ENCODE data around the gene RYR2.
"Not testable (repeated sequence)": the region's sequence is repeated elsewhere in the genome, so short reads cannot be mapped to it uniquely, and the experiment has no call there.

Gene RYR2

DNA sequence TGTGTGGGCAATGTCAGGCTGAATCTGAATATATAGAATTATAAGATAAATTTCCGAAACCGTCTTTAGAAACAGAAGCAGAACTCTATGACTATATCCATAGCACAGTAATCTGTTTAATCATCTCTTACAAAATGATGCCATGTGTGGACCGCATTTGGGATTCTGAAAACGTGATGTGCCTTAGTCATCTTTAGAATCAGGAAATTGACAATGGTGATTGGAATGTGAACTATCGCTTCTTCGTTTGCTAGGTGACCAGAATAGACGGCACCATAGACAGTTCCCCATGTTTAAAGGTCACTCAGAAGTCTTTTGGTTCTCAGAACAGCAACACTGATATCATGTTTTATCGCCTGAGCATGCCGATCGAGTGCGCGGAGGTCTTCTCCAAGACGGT is 548.4 kb downstream of the RYR2 start:
- no peak for FAIRE-seq

DNA sequence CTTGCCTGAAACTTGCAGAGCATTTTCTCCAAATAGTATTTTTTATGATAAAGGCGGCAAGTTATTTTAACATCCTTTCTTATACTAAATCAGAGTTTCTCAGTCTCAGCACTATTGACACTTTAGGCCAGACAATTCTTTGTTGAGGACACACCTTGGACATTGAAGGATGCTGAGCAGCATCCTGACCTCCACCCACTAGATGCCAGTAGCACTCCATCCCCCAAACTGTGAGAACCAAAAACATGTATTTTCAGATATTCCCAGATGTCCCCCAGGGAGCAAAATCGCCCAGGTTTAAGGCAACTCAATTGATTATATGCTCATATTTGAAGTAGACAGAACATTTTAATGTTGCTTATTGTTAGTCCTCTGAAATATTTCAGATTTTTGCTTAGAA is 549.4 kb downstream of the RYR2 start:
- FAIRE-seq, result no peak

DNA sequence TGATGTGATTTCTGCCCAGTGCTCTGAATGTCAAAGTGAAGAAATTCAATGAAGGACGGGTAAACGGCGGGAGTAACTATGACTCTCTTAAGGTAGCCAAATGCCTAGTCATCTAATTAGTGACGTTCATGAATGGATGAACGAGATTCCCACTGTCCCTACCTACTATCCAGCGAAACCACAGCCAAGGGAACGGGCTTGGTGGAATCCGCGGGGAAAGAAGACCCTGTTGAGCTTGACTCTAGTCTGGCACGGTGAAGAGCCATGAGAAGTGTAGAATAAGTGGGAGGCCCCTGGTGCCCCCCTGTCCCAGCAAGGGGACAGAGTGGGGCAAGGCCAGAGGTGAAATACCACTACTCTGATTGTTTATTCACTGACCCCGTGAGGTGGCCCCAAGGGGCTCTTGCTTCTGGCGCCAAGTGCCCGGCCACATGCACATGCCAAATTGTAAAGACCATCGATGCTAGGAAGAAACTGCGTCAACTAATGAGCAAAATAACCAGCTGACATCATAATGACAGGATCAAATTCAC is 561.1 kb downstream of the RYR2 start:
- FAIRE-seq, result not testable (repeated sequence)

DNA sequence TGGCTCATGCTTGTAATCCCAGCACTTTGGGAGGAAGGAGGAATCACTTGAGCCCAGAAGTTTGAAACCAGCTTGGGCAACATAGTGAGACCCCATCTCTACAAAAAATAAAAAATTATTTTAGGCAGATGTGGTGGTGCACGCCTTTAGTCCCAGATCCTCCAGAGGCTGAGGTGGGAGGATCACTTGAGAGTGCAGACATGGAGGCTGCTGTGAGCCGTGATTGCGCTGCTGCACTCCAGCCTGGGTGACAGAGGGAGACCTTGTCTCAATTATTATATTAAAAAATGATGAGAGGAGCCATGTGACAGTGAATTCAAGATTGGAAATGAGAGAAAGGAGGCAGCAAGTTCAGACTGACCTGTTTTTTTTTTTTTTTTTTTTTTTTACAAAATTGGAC is 566.4 kb downstream of the RYR2 start:
- no peak for FAIRE-seq

DNA sequence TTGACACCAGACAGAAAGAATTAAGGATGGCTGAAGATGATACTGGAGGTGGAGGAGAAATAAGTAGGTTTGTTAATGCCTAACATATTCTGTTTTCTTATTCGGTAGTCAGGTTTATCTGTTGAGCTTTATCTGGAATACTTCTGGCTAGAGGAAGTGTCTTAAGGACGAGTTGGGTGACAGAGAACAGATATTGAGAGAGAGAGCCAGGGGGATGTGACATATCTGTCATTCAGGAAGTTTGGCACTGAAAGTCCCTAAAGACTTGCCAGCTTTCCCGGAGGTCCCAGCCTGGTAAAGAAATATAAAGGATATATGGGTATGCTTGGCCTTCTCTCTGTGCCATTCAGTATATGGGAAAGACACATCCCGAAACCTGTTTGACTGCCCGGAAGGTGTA is 568.2 kb downstream of the RYR2 start:
- no peak for FAIRE-seq

DNA sequence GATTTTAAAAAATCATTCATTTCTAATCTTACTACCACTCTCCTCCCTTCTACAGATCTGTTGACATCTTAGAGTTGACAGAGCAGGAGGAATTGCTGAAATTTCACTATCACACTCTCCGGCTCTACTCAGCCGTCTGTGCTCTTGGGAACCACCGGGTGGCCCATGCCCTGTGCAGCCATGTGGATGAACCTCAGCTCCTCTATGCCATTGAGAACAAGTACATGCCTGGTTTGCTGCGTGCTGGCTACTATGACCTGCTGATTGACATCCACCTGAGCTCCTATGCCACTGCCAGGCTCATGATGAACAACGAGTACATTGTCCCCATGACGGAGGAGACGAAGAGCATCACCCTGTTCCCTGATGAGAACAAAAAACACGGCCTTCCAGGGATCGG is 572.0 kb downstream of the RYR2 start:
- FAIRE-seq, result no peak

DNA sequence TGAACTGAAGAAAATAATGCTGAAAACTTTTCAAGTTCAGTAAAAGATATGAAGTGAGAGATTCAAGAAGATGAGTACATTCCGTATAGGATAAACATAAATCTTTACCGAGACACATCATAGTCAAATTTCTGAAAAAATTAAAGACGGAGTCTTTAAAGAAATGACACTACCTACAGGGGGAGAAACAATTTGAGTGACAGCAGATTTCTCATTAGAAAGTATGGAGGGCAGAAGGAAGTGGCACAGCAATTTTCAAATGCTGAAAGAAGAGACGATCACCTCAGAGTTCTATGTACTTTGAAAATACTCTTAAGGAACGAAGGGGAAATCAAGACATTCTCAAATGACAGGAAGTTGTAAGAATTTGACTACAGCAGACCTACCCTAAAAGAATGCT is 577.6 kb downstream of the RYR2 start:
- FAIRE-seq, result peak; percentile 43

DNA sequence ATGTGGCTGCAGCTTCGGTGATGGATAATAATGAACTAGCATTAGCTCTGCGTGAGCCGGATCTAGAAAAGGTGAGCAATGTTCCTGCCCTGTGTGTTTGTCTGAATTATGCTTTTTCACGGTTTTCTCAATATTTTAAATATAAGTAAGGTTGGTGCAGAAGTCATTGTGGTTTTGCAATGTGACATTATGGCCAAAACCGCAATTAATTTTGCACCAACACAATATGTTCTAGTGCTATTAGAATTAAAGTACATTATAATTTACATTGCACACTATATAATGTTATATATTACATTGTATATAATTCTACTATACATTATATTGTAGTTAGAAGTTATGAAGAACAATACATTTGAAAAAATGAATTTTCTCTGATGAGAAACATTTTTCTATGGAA is 592.9 kb downstream of the RYR2 start:
- peak; percentile 61 for FAIRE-seq

DNA sequence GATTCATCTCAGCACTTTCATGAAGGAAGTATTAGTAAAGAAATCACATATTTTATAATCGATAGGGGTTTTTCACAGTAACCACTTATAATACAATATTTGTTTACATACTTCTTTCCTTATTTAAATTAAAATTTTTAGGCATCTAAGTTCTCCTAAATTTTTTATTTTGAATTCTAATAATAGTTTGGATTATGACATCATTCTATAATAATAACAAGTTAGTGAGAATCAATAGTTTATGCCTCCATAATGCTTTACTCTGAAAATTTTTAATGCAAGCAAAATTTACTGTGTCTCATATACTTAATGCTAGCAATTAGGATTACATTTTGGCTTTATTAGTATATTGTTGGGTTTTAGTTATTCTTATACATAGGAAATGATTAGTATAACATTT is 596.6 kb downstream of the RYR2 start:
- FAIRE-seq, result peak; percentile 73

DNA sequence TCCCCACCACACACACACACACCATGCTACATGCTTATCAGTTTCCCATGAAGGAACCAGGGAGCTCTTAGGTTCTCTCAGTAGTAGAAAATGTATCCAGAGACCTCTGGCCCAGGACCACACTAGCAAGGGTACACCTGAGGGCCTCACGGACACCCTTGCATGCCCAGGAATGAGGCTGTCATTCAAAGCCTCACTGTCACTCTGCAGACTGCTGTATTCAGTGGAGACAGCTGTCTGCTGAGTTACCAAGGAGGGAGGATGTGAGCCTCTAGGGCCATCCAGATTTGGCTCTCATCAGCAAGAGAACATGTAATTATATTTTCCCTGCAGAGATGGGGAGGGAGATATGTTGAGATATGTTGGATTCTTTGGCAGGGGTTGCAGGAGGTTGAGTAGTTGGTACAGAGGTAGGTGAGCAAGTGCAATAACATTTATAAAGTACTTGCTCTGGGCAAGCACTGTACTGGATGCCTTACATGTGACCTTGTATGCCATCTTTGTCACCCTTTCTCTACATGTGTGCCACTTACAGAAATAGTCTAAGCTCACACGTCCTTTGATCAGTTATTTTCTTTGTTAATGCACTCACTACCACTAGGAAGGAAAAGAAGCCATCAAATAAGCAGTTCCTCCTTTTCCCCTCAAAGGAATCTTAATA is 598.2 kb downstream of the RYR2 start:
- no peak for FAIRE-seq

DNA sequence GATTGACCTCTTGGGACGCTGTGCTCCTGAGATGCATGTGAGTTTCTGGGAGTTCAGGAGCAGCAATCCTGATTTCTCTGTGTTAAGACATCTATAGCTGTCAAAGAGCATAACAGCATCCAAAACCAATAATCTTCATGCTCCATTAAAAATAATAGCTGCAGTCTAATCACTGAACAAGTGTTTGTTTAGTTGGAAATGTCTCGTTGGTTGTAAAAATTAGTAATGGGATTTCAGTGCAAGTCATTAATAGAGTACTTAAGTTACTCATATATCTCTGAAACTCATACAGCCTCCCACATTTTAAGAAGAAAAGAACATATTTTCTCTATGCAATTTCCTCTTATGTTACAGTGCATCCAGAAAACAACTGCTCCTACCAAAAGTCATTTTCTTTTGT is 599.0 kb downstream of the RYR2 start:
- no peak for FAIRE-seq

DNA sequence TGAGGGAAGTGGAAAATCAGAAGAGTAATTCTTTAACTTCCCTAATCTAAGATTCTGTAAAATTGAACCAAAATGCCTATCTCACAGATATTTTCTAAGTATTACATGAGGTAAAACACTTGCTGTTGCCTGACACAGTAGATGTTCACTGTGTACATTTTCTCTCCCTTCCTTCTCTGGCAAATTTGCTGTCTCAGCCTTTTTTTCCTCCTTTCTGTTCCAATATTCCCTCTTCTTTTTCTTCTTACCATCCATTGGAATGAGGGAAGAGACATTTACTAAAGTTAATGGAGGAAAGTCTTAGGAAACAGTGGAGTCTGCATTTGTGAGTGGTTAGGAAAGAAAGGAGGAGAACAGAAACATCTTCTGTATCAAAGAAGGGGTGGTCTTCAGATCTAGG is 608.8 kb downstream of the RYR2 start:
- no peak for FAIRE-seq

DNA sequence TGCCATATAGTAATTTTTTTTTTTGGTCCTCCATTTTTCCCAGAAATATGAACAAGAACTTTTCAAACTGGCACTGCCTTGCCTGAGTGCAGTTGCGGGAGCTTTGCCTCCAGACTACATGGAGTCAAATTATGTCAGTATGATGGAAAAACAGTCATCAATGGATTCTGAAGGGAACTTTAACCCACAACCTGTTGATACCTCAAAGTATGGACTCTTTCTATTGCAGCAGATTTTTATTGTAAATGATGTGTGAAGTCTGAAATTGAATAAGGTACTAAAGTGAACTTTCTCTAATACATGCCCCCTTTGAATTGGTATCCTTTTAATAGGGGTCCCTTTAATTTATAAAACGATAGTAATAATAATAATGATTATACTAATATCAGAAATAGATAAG is 613.8 kb downstream of the RYR2 start:
- no peak for FAIRE-seq

DNA sequence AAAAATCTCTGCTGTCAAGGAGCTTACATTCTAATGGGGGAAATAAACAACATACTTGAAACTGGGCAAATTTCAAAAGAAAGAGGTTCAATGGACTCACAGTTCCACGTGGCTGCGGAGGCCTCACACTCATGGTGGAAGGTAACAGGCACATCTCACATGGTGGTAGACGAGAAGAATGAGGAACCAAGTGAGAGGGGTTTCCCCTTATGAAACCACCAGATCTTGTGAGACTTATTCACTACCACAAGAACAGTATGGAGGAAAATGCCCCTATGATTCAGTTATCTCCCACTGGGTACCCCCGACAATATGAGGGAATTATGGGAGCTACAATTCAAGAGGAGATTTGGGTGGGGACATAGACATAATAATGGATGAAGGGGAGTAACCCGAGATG is 622.4 kb downstream of the RYR2 start:
- FAIRE-seq, result no peak

DNA sequence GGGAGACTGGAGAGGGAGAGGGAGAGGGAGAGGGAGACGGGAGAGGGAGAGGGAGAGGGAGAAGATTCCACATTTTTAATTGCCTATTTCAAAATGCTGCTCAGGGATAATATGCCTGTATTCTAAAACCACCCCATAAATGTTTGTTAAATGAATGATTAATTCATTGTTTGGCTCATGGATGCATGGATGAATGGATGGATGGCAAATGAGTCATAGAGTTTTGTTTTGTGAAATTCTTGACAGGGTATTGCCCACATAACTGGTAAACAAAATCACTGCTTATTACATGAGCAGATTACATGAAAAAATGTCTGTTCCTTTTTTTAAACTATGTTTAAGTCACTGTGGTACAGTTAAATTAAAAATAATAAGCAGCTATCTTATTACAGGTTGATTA is 628.3 kb downstream of the RYR2 start:
- no peak for FAIRE-seq

DNA sequence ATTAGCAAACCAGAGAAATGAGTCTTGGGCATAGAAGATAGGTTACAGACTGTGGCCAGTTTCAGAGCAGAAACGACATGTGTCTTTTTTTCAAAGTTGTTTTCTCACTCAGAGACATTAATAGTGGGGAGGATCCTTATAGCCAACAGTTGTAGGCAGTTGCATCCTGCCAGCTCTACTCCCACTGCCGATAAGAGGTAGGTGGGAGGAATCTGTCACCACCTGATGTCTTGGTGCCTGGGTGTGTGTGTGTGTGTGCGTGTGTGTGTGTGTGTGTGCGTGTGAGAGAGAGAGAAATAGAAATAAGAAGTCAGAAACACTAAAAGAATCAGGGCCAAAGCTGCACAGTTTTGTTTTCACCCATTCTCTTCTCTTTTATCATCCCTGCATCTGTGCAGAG is 629.3 kb downstream of the RYR2 start:
- no peak for FAIRE-seq

DNA sequence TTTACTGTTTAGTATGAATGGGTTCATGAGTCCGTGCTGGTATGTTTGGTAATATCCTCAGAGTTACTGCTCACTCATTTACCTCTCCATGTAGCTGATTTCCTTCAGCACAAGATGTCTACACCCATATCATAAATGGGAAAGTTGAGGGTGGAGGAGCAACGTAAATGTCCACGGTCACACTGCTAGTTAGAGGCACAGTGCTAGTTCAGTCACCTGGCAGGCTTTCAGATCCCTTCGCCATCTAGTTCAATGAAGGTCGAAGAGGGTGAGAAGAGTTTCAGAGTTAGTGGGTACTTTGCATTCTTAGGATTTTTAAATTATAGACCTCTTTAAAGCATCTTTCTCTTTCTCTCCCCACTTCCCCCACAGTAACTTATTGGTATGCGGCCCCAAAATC is 630.0 kb downstream of the RYR2 start:
- no peak for FAIRE-seq

DNA sequence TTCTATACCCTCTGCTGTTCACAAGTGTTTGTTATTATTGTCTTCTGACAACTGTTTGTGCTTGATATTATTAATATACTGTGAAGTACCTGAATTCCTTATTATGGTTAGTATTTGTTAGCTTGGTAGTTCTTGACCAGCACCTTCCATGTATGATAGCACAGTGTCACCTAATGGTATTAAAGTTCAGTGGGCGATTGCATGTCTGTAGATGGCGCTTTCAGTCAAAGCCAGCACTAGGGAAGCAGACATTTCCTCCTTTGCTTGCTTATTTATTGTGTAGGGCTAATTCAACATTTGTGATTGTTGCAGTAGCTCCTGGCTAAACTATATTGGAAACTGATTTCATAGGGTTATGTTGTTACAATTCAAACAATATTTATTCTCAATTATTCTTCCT is 630.8 kb downstream of the RYR2 start:
- peak; percentile 87 for FAIRE-seq

DNA sequence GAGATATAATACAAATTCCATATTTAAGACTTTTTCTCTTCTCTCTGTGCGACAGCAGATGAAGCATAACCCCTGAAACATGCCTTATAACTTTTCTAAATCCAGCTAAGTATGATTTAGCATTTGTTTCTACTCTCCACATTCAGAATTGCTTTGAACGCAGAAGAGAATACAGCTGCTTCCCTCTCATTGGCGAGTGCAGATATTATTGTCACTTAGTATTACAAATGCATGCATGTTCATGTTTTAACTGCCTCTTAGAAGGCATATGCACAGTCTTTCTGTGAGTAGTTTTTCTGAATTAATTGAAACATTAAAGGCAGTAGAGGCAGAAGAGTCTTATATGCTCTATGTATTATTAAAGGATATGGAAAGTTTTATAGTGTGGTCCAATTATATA is 631.6 kb downstream of the RYR2 start:
- FAIRE-seq, result no peak

DNA sequence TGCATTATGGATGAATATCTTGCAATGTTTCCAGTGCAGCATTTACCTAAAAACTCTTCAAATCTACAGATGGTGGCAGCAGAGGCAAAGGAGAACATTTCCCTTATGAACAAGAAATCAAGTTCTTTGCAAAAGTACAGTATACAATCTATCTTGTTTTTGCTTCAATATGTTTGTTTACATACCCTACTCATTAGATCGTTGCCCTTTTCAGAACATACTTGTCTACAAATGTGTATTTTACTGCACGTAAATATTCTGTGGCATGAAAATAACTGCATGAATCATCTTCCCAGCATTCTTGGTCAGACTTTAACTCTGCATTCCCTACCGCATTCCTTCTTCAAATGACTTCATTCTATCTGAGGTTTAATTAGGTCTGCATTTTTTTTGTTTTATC is 636.0 kb downstream of the RYR2 start:
- FAIRE-seq, result peak; percentile 91

DNA sequence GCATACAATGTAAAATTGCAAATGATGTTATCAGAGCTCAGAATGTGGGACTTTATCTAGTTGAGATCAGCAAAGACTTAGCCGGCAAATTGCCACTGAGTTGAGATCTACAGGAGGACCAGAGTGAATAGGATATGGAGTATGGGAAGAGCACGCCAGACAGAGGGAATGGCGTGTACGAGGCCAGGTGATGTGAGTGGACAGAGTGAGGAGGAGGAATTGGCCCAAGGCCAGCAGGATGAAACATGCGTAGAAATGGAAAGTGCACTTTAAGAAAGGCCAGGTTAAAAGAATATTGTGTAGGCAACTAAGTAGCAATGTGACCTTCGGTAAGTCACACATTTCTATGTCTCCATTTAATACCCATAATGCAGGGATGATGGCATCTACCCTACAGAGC is 637.7 kb downstream of the RYR2 start:
- FAIRE-seq, result no peak

DNA sequence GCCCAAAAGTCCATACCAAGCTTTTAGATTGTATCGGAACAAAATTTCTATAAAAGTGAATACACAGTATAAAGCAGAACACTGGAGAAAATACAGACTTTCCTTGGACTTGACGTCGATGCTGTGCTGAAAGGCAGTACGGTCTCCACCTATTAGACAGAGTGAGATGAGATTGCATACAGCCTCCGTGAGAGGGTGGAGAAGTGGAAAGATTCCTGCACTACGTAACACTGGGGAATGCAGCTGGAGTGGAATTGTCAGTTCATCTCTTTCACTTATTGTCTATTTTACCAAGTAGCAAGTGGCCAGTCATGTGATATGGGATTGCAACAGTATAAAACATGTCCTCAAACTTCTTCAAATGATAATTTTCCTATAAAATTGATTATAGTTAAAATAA is 639.2 kb downstream of the RYR2 start:
- no peak for FAIRE-seq

DNA sequence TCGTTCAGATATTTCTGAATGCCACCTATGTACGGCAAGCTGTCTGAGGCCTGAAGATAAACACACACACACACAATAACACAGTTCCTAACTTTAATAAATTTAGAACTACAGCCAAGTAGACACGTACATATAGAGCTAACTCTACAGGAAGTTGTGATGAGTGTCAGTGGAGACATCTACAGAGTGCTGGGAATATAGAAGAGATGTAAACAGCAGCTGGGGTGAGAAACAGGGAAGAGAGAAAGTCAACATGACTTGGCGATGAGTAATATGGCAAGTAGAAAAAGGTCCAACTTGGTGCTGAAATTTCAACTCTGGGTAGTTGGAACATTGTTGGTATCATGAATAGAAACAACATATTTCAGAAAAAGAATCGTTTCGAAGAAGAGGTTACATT is 642.3 kb downstream of the RYR2 start:
- no peak for FAIRE-seq

DNA sequence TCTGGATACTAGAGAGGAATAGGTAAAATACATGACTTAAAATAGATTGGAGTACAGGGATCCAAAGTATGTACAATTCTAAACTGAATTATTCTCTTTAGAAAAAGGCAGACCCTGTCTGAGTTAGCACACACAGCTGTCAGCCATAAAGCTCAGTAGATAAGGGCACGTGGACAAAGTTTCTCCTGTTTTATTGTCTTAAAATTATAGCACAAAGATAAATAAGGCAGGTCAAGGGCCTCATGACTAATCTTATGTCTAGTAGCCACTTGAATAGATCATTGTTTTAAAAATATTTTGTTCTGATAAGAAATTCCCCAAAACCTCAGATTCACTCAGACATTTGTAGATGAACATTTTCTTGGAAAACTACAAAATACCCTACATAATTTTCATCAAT is 643.6 kb downstream of the RYR2 start:
- FAIRE-seq, result no peak

DNA sequence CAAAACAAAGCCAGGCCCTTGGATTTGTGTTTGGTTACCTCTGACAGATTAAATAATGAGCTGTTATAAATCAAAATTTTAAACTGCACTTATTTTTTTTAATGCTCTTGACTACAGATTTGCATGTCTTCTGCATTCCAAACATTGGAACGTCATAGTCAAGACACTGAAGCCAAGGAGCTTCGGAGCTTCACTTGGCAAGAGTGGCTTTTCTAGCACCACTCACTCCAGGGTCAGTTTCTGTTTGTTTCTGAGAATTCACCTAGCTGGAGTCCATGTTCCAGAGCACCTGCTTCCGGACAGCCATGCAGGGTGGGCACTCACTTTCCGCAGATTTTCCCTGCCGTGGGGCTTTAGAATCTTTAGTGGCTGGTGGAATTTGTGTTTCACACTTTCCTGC is 645.8 kb downstream of the RYR2 start:
- no peak for FAIRE-seq

DNA sequence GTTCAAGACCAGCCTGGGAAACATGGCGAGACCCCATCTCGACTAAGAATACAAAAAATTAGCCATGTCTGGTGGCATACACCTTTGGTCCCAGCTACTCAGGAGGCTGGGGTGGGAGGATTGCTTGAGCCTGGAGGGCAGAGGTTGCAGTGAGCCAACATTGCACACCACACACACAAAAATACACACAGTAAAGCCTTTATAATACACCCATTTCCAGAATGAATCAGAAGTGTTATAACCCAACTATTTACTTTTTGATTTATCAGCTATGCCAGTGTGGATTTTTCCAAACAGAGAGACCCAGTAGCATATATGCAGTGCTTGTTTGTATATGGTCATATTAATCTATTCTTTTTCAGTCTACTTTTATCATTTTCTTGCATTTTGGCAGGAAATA is 648.7 kb downstream of the RYR2 start:
- FAIRE-seq, result no peak

Data from TTC549 (cell line).